Activated CD4-positive, alpha-beta T cell treated with anti-CD3 and anti-CD28 coated beads, Interleukin-2, amount 50 U/mL, for 16 hours (primary cell): ENCODE measurements around the gene WDFY2.
A peak's percentile ranks its signal among the peaks of the same experiment; 100 is the strongest.

ENCODE experiments used
- DNase-seq: peaks from one replicate; pipeline ENCODE4 v3.0.0-alpha.2; 2020

WDFY2 gene

DNA sequence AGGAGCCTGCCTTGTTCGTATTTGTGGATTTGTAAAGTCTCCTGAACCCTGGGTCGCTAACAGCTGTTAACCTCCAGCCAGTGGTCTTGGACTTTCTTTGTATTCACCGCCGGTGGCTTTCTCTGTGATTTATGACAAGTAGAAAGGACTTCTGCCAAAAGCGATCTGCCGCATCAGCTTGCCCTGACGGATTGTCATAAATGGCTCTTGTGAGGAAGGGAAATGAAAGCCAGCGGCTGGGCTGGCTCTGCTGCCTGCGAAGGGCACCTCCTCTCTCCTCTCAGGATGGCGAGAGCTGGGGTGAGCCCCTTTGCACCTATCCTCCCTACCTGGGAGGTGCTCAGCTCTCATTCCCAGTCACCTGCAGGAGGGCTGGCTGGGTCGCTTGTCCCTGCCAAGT, 194.1 kb downstream of the WDFY2 start:
- no peak for DNase-seq

DNA sequence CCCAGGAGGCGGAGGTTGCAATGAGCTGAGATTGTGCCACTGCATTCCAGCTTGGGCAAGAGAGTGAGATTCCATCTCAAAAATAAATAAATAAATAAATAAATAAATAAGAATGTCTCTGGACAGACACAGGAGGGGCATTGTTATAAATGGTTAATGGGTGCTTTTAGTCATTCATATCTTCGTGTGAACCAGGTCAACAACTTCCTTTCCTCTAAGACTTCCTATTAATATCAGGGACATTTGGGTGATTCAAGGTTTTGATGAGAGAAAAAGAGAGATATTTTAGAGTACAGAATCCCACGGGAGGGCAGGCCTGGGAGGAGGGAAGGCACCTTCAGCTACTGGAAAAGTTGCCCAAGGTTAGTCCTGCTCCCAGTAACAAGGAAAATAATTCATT, 195.8 kb downstream of the WDFY2 start:
- no peak for DNase-seq

DNA sequence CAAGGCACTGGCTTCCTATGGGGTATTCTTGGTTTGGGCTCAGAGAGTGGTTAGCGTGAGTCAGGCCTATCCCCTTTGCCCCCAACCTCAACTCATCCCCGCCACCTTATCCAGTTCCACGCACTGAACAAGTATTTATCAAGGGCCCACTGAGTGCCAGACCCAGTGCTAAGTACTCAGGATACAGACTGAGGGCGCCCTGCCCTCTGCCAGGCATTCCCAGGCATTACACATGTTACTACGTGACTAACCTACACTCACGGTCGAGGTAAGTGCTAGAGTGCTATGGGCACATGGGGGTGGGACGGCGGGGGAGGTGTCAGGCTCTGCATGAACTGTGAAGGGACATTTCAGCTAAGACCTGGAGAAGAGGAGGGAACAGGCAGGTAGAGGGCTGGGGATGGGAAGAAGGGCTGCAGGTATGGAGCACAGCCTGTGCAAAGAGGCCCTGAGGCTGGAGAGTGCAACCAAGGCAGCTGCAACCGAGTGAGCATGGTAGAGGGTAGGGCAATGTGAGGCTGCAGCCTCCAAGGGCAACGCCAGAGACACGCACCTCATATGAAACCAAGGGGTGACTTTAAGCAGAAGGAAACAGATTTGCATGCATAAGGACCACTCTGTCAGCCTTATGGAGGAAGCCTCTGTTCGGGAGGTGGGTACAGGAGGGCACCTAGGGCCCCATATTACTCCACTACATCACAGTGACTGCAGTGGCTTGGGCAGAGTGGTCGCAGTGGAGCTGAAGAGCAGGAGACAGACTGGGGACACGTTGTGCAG, 197.2 kb downstream of the WDFY2 start:
- no peak for DNase-seq

DNA sequence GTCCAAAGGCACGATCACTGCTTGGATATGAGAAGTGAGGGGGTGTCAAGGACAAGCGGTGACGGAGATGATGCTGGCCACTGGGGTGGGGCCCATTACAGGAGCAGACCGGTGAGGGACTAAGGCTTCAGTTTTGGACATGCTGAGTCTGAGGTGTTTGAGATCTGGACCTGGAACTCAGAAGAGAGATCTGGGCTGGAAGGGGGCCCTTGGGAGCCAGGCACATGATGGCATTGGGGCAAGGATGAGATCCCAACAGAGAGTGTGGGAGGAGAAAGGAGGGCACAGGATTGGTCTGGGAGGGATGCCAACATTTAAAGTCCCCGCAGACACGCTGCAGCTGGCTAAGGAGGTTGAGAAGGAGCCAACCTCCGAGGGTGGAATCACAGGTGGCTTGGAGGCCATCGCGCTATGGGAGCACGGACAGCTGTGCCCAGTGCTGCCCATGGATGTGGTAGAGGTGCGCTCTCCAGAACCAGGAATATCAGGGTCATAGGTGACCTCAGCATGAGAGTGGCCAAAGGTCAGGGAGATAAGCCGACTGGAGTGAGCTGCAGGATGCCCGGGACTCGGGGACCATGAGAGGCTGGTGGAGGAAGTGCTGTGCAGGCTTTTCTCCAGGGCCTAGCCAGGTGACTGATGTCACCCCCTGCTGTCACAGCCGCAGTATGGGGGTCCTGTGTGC, 197.9 kb downstream of the WDFY2 start:
- no peak for DNase-seq

DNA sequence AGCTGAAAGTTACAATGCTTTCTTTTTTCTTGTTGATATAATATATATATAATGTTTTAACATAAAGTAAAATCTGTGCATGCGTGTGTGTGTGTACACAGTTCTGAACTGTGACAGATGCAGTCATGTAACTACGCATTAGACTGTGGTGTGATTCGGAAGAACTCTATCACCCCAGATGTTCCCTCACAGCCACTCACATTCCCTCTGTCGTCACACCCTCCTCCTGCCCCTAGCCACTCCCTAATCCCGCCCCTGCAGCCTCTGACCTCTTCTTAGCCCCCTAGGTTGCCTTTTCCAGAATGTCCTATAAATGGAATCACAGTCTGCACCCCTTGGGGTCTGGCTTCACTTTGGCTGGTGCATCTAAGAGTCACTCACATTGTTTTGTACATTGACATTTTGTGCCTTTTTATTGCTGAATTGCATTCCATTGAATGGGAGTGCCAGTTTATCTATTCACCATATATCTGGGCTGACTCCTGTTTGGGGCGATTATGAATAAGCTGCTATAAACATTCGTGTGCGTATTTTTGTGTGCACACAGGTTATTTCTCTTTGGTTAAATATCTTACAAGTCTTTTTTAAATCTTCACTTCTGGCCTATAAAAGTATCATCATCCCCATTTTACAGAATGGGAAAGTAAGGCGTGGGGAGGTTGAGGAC, 199.3 kb downstream of the WDFY2 start:
- DNase-seq, result no peak

DNA sequence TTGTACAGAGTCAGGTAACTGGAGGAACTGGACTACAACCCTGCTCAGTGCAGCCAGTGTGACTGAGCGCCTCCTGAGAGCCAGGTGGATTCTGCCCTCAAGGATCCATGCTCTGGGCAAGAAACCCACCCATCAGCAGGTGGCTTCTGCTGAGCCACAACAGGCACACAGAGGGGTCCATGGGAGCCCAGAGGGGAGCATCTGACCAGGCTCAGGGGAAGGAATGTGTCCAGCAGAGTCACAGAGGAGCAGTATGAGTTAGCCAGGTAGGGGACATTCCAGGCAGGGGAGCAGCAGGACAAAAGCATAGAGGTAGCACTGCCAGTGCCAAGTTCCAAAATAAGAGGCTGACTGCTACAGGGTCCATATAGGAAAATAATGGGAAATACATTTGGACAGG, 199.8 kb downstream of the WDFY2 start:
- DNase-seq, result no peak

DNA sequence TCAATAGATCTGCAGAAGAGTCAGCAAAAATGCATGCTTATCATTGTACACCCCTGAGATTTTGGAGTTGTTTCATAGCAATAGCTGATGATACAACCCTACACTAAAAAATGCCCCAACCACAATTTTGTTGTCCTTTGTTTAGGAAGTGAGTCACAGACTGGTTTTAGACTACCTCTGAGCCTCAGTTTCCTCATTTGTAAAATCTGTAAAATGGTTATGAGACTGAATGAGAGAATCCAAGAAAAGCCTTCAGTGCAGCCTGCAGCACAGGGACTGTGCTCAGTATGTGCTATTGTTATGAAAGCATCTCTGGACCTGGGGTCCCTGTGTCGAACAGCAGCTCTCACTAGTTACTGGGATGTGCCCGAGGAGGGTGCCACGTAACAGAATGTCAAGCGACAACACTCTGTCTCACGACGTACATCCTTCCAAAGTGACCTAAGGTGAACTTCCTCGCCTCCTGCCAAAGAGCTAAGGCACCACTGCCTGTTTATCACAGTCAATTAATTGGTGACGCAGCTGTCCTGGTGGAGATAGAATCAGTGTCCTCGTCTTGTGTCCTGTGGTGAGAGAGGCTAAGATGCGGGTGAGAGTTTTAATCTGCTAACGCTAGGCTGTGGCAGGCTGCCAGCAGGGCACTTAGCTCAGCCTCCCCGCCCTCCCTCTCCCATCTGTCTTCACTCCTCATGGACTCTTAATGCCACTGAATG, 201.6 kb downstream of the WDFY2 start:
- DNase-seq, result peak; percentile 70

DNA sequence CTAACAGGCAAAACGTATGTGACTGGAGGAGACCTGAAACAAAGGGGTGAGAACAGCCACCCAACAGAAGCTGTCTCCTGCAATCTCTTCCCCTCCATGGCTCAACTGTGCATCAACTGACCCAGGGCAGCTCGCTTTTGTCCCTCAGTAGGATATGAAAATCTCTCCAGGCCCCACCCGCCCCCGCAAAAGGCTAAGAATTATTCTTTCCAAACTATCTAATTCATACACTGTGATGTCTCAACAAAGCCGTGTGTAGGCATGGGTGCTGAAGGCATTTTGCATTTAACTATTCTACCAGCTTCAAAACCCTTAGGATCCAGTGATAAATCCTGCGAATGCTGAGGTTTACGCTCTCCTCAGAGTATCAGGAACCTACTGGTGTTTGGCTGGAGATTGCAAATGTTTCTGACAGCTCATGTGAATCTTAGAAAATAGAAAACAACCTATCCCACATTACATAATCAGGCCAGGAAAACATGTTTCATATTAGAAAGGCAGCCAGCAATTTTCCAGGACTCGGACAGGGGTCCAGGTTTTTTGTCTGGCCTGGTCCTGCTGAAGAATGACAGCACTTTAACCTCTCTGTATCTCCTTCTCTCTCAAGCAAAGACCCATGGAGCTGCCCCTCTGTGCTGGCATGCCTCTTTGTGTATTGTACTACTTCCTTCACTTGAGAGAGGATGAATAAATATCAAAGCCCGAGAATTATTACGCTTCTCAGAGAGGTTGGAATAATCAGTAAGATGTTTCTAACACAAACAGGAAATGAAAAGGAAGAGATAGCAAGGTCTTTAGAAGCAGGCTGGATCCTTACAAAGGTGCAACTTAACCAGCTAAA, 202.4 kb downstream of the WDFY2 start:
- DNase-seq, result no peak

DNA sequence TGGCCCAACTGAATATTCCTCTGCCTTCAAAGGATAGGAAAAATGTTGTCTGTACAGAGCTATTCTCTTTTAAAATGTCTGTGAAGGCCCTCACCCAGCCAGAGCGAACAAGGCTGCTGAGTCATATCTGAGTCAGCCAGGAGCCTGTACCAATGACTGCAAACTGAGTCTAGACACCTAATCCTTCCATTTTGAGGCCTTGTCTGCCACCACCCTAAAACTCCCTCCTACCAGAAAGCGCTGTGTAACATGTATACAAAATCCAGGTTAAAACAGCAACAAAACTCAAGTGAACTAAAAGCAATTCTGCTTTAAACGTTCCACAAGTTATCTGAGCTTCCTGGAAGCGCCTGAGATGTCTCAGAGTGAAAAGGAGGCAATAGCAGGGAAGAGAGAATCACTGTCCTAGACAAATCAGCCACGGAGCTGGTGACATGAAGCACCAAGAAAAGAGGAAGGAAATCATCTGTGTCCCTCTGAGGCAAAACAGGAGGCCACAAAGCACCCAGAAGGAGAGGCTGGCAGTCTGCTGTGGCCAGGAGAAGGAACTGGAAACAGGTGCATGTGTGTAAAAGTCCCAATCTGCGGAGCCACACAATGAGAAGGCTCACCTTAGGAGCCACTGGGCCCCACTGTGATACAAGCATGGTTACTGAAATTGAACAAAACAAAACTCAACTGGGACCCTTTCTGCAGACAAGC, 209.5 kb downstream of the WDFY2 start:
- DNase-seq, result peak; percentile 72

DNA sequence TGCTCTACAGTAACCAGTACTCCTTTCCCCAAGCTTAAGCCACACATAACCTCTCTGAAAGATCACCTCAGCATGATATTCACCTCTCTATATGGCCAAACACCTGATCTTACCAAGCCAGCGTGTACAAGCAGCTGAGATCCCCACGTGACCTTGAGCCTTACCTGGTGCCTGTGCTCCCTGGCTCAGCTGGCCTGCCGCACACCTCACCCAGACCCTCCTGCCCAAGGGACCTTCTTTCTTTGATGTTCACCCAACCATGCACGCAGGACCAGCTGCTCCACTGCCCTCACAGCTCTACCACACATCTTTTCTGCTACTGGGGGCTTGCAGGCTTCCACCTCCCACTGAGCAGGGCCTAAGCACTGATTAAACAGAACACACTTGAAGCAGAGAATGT, 210.7 kb downstream of the WDFY2 start:
- no peak for DNase-seq

DNA sequence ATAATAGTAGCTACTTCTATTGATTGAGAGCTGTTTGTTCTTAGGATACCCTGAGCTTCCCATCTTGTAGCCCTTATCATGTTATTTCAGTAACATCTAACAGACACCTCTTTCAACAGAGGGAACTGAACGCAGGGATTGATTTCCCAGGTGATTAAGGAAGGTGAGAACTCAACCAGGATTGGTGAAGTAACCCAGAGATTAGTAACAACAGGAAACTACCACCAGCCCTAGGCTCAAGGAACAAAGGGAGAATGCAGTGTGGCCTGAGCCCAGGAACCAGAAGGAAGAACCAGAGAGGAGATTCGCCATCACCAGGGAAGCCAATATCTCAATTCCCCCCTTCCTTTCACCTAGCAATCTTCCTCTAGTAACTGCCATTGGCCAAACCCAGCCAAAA, 211.2 kb downstream of the WDFY2 start:
- DNase-seq, result no peak

DNA sequence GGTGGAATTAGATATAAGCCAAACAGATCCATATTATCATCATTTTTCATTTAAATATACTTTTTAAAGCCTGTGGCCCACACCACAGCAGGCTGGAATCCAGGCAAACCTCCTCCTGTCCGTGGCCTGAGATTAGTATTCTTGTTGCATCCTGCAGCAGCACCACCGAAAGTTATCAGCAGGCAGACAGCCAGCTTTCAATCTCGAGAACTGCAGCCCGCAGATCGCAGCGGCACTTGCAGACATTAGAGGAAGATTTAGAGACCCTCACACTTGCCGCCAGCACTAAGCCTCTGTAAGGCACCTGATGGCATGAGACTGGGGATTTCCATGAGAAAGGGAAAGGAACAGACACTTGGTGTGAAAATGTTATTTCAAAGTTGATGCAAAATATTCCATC, 212.3 kb downstream of the WDFY2 start:
- DNase-seq, result no peak

DNA sequence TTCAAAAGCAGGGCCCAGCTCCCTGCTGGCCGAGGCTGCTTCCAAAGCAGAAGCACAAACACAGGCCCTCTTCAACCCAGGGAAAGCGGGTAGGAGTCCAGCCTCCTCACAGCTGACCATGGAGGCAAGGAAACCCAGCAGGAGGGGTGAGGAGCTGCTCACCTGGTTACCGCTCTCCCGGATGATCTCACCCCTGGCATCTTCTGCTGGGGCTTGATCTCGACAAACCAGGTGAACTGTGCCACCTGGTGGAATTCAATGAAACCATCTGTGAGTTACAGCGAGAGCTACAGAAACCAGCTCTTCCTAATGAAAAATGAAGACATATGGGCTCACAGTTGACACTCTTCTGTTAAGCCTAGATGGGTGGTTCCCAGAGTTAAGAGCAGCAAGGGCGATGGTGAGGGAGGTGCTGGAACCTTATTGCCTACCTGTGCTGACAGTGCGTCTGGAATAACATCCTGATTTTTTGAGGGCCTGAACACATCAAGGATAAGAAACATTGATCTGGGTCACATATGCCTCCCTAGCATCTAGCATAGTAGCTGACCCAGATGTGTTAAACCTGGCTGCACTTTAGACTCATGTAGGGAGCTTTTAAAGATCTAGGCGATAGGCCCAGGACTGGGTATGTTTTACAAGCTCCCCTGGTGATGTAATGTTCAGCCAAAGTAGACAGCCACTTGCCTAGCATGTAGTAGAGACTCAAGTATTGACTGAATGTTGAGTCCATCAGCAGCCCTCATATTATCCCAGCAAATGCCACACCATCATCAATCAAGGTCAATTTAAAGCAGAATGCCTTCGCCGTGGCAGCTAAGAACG, 213.6 kb downstream of the WDFY2 start:
- DNase-seq, result peak; percentile 78

DNA sequence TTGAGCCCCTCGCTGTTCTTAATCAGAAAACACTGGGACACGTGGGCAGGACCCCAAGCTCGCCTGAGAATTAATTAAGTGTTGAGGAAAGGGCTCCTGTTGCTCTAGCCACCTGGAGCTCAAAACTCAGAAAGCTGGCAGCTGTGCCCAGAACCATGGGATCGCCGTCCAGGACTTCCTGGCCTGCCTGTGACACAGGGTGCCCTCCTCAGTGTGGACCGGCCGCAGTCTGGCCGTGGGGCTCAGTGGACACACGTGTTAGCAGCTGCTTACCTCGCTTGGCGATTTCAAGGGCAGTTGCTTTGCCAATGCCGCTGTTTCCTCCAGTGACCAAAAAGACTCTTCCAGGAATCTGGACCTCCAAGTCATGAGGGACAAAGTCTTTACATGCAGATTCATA, 215.0 kb downstream of the WDFY2 start:
- no peak for DNase-seq

DNA sequence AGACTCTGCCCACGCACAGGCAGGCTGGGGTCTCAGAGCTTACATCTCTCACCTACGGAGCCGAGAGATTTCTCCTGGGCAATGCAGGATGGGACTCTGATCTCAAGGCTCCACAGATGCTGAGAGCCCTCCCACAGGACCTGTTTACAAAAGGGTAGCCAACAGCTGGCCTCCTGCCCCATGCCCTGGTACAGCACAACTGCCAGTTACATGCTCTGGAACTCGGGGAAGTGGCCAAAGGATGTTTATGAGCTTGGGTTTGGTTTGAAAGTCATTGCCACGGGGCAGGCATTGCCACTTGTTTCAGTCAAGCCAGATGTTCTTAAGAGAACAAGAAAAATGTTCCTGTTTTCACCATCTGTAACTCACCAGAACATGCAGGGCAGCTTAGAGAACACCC, 216.2 kb downstream of the WDFY2 start:
- no peak for DNase-seq

DNA sequence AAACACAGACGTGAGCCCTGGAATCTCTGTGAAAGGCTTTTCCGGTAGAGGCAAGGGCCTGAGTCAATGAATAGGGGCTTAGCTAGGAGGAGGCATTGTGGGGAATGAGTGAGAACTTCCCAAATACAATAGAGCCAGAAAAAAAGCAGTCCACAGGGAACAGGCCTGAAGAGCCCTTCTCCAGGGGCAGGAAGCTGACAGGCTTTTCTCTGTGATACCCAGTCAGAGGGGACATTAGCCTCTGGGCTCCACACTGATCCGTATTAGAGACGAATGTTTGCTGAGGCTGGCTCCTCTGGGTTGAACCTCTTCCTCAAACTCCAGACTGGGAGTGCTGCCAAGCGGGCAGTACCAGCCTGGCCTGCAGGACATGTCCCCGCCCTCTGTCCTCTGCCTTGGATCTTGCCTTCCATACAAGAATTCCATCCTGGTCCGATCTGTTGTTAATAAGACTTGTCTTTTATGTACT, 217.4 kb downstream of the WDFY2 start:
- no peak for DNase-seq

DNA sequence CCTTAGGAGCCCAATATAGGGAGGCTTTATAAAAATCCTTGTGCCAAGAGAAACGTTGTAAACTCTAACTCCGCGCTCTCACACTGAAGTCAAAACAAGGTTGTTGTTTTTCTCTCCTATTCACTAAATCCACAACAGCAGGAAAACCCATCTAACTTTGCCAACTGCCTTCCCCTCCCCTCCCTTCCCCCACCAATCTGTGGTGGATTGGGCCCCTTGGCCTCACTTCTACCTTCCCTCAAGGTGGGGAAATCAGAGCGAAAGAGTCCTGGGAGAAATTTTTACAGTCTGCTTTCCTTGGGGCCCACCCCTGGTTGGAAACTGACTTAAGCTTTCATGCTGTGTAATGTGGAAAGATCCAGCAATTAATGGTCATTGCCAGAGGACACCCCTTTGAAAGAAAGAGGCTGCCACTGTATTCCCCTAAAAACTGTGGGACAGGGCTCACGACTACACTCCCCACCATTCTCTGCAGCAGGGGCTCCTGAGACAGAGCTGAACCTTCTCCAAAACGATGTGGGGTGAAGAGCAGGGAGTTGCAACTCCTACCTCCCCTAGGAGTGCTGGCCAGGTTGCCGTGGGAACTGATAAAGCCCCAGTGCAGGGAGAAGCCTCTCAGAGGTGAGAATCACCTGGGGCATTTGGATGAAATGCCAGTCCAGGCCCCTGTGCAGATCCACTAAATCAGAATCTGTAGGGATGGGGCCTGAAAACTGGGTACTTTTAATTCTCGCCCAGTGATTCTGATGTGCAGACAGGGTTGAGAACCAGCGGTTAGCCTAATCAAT, 218.6 kb downstream of the WDFY2 start:
- DNase-seq, result no peak

DNA sequence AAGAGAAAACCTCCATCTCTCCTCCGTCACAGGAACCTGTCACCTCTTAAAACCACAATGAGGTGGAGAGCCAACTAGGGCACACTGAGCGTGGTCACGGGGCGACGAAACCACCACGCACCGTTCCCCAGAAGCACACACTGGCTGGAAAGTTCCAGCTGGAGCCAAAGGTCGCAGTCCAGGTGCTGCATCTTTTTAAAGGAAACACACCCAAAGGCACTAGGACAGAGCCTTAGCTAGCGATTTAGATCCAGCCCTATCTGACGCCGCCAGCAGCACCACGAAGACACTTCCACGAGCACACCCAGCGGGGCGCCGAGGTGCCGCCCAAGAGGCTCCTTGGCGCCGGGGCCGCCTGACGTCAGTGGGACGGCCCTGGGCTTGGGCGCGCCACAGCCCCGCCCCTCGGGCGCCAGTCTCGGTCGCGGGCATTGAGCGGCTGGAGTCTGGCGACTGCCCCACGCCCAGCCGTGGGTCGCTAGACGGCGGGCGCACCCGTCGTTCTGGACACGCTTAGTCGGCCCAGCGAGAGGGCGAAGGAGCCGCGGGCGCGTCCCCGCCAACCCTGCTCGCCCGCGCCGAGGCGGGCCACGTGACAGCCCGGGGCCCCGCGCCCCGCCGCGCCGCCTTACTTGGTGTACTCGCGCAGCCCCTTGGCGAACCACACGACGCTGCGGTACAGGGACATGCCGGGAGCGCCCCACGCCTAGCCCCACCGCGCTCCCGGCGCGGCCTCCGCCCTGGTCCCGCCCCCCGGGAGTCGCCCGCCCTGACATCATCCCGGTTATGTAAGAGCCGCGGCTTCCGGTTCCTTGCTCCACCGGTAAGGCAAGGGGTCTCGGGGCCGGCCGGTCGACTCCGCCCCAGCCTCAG, 219.4 kb downstream of the WDFY2 start, which contains the start of gene DHRS12:
DHRS12 (minus strand) TSS at position 742 of the 873 bp plus-strand sequence. CDS start 4,504 bp downstream, outside the sequence.
- peak; percentile 86 for DNase-seq
